Parathyroid adenoma (tissue), 2 donors: ENCODE measurements around the gene AP2A1.
A peak's percentile ranks its signal among the peaks of the same experiment; 100 is the strongest.

Source experiments
- H2AFZ ChIP-seq: fragments of 300-600 bp; sonication (generic); one replicate; pipeline ENCODE4 v1.7.0; 2017; ENCODE audit warnings: antibody characterized with exemption, mild to moderate bottlenecking
- H3K27ac ChIP-seq: fragments of 300-600 bp; sonication (generic); one replicate; pipeline ENCODE4 v1.7.0; 2017
- H3K27me3 ChIP-seq: fragments of 300-600 bp; sonication (generic); one replicate; pipeline ENCODE4 v1.7.0; 2017; ENCODE audit warnings: low read length; ENCODE audit not compliant: control insufficient read depth, insufficient read depth
- H3K36me3 ChIP-seq: fragments of 300-600 bp; sonication (generic); one replicate; pipeline ENCODE4 v1.7.0; 2017; ENCODE audit warnings: low read length; ENCODE audit not compliant: control insufficient read depth, insufficient read depth
- H3K4me1 ChIP-seq: fragments of 300-600 bp; sonication (generic); one replicate; pipeline ENCODE4 v1.7.0; 2017; ENCODE audit warnings: control low read depth
- H3K4me2 ChIP-seq: fragments of 300-600 bp; sonication (generic); one replicate; pipeline ENCODE4 v1.7.0; 2017; ENCODE audit warnings: low read length
- H3K4me3 ChIP-seq: fragments of 300-600 bp; sonication (generic); one replicate; pipeline ENCODE4 v1.7.0; 2017; ENCODE audit warnings: low read depth, low read length
- H3K79me2 ChIP-seq: fragments of 300-600 bp; sonication (generic); one replicate; pipeline ENCODE4 v1.7.0; 2017; ENCODE audit warnings: control low read depth
- H3K9ac ChIP-seq: fragments of 300-600 bp; sonication (generic); one replicate; pipeline ENCODE4 v1.7.0; 2017; ENCODE audit warnings: mild to moderate bottlenecking
- H3K9me3 ChIP-seq: fragments of 300-600 bp; sonication (generic); one replicate; pipeline ENCODE4 v1.7.0; 2017; ENCODE audit warnings: low read length; ENCODE audit not compliant: control insufficient read depth
- TF ChIP-seq, protein P1 (sequence below): fragments of 300-600 bp; sonication (generic); IDR thresholded peaks from one replicate; pipeline ENCODE4 v1.7.0; 2017; ENCODE audit warnings: antibody characterized with exemption, mild to moderate bottlenecking
- donor health status: primary hyperparathyroidism.

AP2A1 gene

DNA sequence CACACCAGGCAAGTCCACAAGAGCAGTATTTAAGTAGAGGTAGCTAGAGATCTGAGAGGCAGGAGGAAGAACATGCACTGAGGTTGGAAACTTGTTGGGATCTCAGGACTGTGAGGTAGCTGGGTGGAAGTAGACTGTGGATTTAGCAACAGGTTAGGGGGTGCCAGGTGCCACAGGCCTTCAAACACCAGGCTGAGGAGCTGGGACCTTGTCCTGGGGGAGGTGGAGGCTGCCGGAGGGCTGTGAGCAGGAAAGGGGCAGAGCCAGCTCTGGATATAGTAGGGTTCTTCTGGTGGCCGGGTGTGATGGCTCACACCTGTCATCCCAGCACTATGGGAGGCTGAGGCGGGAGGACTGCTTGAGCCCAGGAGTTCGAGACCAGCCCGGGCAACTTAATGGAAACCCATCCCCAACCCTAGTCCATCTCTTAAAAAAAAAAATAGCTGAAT is 43.2 kb downstream of the AP2A1 start:
- H3K27ac ChIP-seq, result peak overlapping the region; percentile 70
- no peaks in the 10 kb centered on the region for H3K79me2 ChIP-seq
- H3K27me3 ChIP-seq, result no peaks in the 10 kb centered on the region
- peak overlapping the region; percentile 84 for H3K4me3 ChIP-seq
- H3K4me2 ChIP-seq, result peak overlapping the region; percentile 92
- H3K36me3 ChIP-seq, result no peaks in the 10 kb centered on the region
- H3K9me3 ChIP-seq, result no peaks in the 10 kb centered on the region
- H3K9ac ChIP-seq, result no peak overlapping the region
- TF ChIP-seq, protein P1, sequence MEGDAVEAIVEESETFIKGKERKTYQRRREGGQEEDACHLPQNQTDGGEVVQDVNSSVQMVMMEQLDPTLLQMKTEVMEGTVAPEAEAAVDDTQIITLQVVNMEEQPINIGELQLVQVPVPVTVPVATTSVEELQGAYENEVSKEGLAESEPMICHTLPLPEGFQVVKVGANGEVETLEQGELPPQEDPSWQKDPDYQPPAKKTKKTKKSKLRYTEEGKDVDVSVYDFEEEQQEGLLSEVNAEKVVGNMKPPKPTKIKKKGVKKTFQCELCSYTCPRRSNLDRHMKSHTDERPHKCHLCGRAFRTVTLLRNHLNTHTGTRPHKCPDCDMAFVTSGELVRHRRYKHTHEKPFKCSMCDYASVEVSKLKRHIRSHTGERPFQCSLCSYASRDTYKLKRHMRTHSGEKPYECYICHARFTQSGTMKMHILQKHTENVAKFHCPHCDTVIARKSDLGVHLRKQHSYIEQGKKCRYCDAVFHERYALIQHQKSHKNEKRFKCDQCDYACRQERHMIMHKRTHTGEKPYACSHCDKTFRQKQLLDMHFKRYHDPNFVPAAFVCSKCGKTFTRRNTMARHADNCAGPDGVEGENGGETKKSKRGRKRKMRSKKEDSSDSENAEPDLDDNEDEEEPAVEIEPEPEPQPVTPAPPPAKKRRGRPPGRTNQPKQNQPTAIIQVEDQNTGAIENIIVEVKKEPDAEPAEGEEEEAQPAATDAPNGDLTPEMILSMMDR, result no peak
- H2AFZ ChIP-seq, result peak overlapping the region; percentile 83
- H3K4me1 ChIP-seq, result peaks cover 10% of the 10 kb centered on the region

DNA sequence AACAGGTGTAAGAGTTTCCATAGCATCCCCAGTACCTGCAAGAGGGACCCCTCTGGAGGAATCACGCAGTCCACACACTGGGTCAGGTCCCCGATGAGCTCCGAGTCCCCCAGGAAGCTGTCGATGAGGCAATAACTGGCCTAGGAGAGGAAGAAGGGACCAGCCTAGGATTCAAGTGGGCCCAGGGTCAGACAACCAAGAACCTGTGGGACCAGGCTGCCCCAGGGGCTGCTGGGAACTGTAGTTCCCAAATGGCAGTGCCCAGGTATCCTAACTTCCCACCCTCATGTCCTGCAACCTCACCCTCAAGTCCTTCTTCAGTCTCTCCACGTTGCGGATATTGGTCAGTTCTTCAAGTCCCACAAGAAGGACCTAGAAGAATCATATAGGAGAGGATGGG is 44.5 kb downstream of the AP2A1 start:
- TF ChIP-seq, protein P1, result no peak
- Histone ChIP-seq H3K4me1 (peaks cover 10% of the 10 kb centered on the region), H3K9me3 (no peaks in the 10 kb centered on the region), H3K9ac (no peak overlapping the region), H3K27me3 (no peaks in the 10 kb centered on the region), H3K79me2 (no peaks in the 10 kb centered on the region), H3K4me3 (no peak overlapping the region), H3K36me3 (no peaks in the 10 kb centered on the region), H2AFZ (no peak overlapping the region), H3K4me2 (no peak overlapping the region), H3K27ac (no peak overlapping the region)

DNA sequence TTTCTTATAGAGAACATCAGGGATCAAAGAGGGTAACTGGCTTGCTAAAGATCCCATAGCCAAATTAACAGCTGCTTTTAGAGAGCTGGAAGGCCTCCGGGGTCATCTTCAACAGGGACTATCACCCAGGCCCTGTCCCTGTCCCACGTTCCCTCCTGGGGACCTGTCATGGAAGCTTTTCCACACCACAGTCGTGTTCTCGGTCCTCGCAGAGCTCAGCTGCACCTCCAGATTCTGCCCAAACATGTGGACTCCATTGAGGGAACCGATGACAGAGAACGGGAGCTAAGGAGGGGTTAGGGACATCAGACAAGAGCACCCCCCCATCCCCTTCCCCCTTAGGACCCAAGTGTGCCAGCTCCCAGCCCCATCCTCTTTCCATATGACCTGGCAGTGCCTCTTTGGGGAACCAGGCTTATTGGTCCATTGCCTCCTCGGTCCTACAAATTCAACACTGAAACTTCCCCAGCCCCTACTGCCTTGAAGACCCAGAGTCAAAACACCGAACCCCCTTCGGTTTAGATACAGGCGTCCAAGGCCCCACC is 45.7 kb downstream of the AP2A1 start:
- H3K9ac ChIP-seq, result peak overlapping the region; percentile 77
- peak overlapping the region; percentile 95 for H3K4me2 ChIP-seq
- no peaks in the 10 kb centered on the region for H3K79me2 ChIP-seq
- H2AFZ ChIP-seq, result peak overlapping the region; percentile 95
- no peaks in the 10 kb centered on the region for H3K36me3 ChIP-seq
- H3K27ac ChIP-seq, result peak overlapping the region; percentile 96
- peaks cover 10% of the 10 kb centered on the region for H3K4me1 ChIP-seq
- peak overlapping the region; percentile 94 for H3K4me3 ChIP-seq
- TF ChIP-seq, protein P1, result no peak
- H3K27me3 ChIP-seq, result no peaks in the 10 kb centered on the region
- no peaks in the 10 kb centered on the region for H3K9me3 ChIP-seq

DNA sequence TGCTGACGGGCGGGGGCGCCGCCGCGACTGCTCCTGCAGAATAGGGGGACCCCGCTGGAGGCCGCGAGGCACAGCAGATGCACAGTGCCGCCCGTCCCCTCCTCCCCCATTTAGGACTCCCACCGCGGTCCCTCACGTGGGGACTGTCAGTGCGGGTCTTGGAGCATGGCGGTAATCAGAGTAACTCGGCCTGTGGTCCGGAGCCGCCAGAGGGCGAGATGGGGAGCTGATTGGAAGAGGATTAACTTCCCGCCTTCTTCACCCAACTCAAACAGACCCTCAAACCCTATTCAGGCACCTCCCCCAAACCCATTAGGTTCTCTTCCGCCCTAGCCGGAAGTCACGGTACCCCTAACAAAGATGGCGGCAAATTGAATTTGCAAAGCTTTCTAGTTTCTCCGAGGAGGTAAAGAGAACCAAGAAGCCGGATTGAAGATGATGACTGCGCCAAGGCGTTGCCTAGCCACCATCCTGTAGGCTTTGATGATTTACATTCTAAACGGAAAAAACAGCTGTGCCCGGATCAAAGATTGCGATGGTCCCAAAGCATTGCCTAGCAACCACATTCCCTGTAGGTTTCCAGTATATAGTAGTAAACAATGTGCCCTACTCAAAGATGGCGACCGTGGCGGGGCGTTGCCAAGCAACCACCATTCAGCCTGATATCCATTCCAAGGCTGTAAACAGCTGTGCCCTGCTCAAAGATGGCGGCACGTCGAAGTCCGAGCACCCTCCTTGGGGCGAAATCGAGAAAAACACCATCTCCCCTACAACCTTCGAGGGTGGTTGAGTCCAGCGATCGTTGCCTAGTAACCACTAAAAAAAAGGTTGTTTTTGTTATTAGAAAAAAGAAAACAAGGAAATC is 46.4 kb downstream of the AP2A1 start, which contains the start of gene FUZ:
Gene FUZ, minus strand, starts transcription at position 296 of the 865 bp plus-strand sequence. Its CDS starts 186 bp downstream, at position 110.
- Histone ChIP-seq H3K27me3 (no peaks in the 10 kb centered on the region), H3K4me3 (peak within 1 kb of the TSS; percentile 94), H3K9ac (peak within 1 kb of the TSS; percentile 77), H2AFZ (peak within 1 kb of the TSS; percentile 95), H3K4me2 (peak within 1 kb of the TSS; percentile 95), H3K4me1 (peaks cover 10% of the 10 kb centered on the region), H3K36me3 (no peaks in the 10 kb centered on the region), H3K9me3 (no peaks in the 10 kb centered on the region), H3K79me2 (peaks cover 2% of the 10 kb centered on the region), H3K27ac (peak within 1 kb of the TSS; percentile 96)
- TF ChIP-seq, protein P1, result peak; percentile 30
